Mesendoderm (in vitro differentiated cells): Measurements from ENCODE around the gene CRIM1.

Experiments used
- DNase-seq: peaks from one replicate; pipeline ENCODE4 v3.0.0; 2013
- H2AK5ac ChIP-seq: 2 replicates; pipeline ENCODE4 v1.6.1; 2013; ENCODE audit warnings: low read length, inconsistent platforms
- H2BK120ac ChIP-seq: 2 replicates; pipeline ENCODE4 v1.6.1; 2013; ENCODE audit warnings: low read depth, mild to moderate bottlenecking, low read length, moderate library complexity, mixed read lengths
- H2BK15ac ChIP-seq: replicated peaks from 2 replicates; pipeline ENCODE4 v1.6.1; 2013; ENCODE audit warnings: low read depth, mild to moderate bottlenecking, moderate library complexity
- H2BK5ac ChIP-seq: 2 replicates; pipeline ENCODE4 v1.6.1; 2013; ENCODE audit warnings: low read length, inconsistent platforms
- H3K18ac ChIP-seq: 2 replicates; pipeline ENCODE4 v1.6.1; 2013; ENCODE audit warnings: mild to moderate bottlenecking, low read length, mixed read lengths
- H3K23ac ChIP-seq: one replicate; pipeline ENCODE4 v1.6.1; 2013; ENCODE audit warnings: low read length
- H3K27ac ChIP-seq: 2 replicates; pipeline ENCODE4 v1.5.1; 2013; ENCODE audit warnings: low read depth, mild to moderate bottlenecking, inconsistent platforms, low read length, moderate library complexity
- H3K27me3 ChIP-seq: 2 replicates; pipeline ENCODE4 v1.6.1; 2013; ENCODE audit warnings: low read length, control low read depth, mild to moderate bottlenecking, inconsistent platforms; ENCODE audit not compliant: insufficient read depth, poor library complexity
- H3K36me3 ChIP-seq: 2 replicates; pipeline ENCODE4 v1.6.1; 2013; ENCODE audit warnings: low read length, inconsistent platforms; ENCODE audit not compliant: control insufficient read depth, insufficient read depth
- H3K4ac ChIP-seq: one replicate; pipeline ENCODE4 v1.6.1; 2013; ENCODE audit warnings: low read depth, mild to moderate bottlenecking, low read length, moderate library complexity
- H3K4me1 ChIP-seq: 2 replicates; pipeline ENCODE4 v1.6.1; 2013; ENCODE audit warnings: low read depth, low read length, inconsistent platforms; ENCODE audit not compliant: control insufficient read depth
- H3K4me2 ChIP-seq: 2 replicates; pipeline ENCODE4 v1.6.1; 2013; ENCODE audit warnings: low read length
- H3K4me3 ChIP-seq: 2 replicates; pipeline ENCODE4 v1.5.1; 2013; ENCODE audit warnings: mild to moderate bottlenecking, low read length
- H3K56ac ChIP-seq: one replicate; pipeline ENCODE4 v1.6.1; 2013; ENCODE audit warnings: low read length
- H3K79me1 ChIP-seq: 2 replicates; pipeline ENCODE4 v1.6.1; 2013; ENCODE audit warnings: low read length, inconsistent platforms
- H3K79me2 ChIP-seq: 2 replicates; pipeline ENCODE4 v1.6.1; 2013; ENCODE audit warnings: mild to moderate bottlenecking, low read length; ENCODE audit not compliant: control insufficient read depth, insufficient read depth
- H3K9ac ChIP-seq: 2 replicates; pipeline ENCODE4 v1.6.1; 2013; ENCODE audit warnings: low read length, inconsistent platforms
- H4K5ac ChIP-seq: one replicate; pipeline ENCODE4 v1.6.1; 2013; ENCODE audit warnings: low read length
- H4K8ac ChIP-seq: one replicate; pipeline ENCODE4 v1.6.1; 2013; ENCODE audit warnings: low read depth, mild to moderate bottlenecking, control low read depth, low read length, moderate library complexity
- WGBS: extraction: QIAGEN DNeasy Blood & Tissue Kit; methylation state at CpG from one replicate; pipeline ENCODE4 v1.1.7; 2013; ENCODE audit warnings: low lambda C conversion rate, missing lambda C conversion rate; ENCODE audit not compliant: insufficient coverage; ENCODE audit errors: extremely low coverage; 5-methylcytosine and 5-hydroxymethylcytosine counted together

Gene CRIM1

DNA sequence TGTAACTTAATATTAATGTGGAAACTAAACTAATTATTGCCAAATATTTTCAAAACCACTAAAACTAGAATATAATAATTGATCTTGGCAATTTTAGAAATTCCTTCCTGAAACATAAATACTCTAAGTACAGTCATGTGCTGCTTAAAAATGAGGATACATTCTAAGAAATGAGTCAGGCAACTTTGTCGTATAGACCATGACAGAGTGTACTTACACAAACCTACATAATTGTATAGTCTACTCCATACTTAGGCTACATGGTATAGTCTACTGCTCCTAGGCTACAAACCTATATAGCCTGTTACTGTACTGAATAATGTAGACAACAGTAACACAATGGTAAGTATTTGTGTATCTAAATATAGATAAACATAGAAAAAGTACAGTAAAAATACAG is 214.8 kb downstream of the CRIM1 start:
- peaks cover 3% of the 10 kb centered on the region for H3K4me1 ChIP-seq
- no peak overlapping the region for H3K9ac ChIP-seq
- H3K4ac ChIP-seq = no peak overlapping the region
- no peak overlapping the region for H3K56ac ChIP-seq
- H3K18ac ChIP-seq = no peak overlapping the region
- H3K36me3 ChIP-seq = no peaks in the 10 kb centered on the region
- H2BK15ac ChIP-seq = no peak overlapping the region
- H4K5ac ChIP-seq = no peak overlapping the region
- no peak overlapping the region for H2AK5ac ChIP-seq
- H3K27ac ChIP-seq = no peak overlapping the region
- H3K27me3 ChIP-seq = no peaks in the 10 kb centered on the region
- H3K4me2 ChIP-seq = no peak overlapping the region
- H3K4me3 ChIP-seq = no peak overlapping the region
- no peak overlapping the region for H3K23ac ChIP-seq
- H4K8ac ChIP-seq = no peak overlapping the region
- DNase-seq = no peak
- WGBS = no CpG with 5 or more reads among the region's 1 CpG
- H2BK5ac ChIP-seq = no peak overlapping the region
- H3K79me1 ChIP-seq = no peaks in the 10 kb centered on the region
- H2BK120ac ChIP-seq = no peak overlapping the region
- no peaks in the 10 kb centered on the region for H3K79me2 ChIP-seq

DNA sequence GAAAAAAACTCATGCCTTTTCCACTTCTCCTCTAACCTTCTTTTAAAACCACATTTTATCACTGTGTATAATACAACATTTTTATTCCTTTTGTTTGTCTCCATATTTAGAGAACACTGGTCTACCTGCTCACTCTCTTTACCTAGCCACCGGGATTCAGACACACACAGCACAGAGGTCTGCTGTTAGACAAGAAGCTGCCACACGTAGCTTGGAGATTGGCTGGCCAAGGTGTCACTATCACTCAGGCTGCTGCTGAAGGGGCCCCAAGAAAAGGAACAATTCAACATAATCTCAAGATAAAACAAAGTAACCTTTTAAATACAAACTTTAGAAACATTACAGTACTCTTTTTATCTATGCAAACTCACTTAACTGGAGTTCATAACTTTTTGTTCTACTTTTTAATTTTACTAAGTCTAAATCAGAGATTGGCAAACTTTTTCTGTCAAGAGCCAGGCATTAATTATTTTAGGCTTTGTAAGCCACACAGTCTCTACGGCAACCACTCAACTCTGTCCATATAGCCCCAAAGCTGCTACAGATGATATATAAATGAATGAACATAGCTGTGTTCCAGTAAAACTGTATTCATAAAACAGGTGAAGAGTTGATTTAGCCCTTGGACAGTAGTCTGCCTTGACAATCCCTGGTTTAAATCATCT is 216.6 kb downstream of the CRIM1 start:
- no peaks in the 10 kb centered on the region for H3K27me3 ChIP-seq
- H2BK5ac ChIP-seq = no peak overlapping the region
- no peak overlapping the region for H3K4me3 ChIP-seq
- no peak overlapping the region for H2BK15ac ChIP-seq
- H3K79me1 ChIP-seq = no peaks in the 10 kb centered on the region
- no peak overlapping the region for H3K9ac ChIP-seq
- no peak overlapping the region for H3K4me2 ChIP-seq
- H2AK5ac ChIP-seq = no peak overlapping the region
- no peak overlapping the region for H3K27ac ChIP-seq
- no peak overlapping the region for H3K23ac ChIP-seq
- H3K36me3 ChIP-seq = no peaks in the 10 kb centered on the region
- H3K4ac ChIP-seq = no peak overlapping the region
- WGBS = no CpG with 5 or more reads among the region's 3 CpGs
- peaks cover 3% of the 10 kb centered on the region for H3K4me1 ChIP-seq
- H2BK120ac ChIP-seq = no peak overlapping the region
- no peaks in the 10 kb centered on the region for H3K79me2 ChIP-seq
- H4K8ac ChIP-seq = no peak overlapping the region
- no peak overlapping the region for H3K56ac ChIP-seq
- DNase-seq = peak; percentile 53
- no peak overlapping the region for H4K5ac ChIP-seq
- no peak overlapping the region for H3K18ac ChIP-seq

DNA sequence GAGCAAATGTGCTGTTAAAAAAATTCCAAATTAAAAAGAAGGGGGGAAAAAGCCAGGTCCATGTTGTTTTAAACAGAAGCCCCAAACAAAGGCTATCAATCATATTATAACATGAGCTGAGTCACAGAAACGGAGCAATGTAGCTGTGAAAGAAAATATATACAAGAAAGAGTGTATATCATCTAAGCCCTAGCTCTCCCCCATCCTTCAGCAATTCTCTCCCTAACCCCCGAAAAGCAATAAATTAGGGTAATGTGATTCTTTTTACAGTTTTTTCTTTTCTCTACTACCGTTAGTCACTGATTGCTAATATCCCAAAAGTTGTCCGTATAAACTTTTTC is 217.1 kb downstream of the CRIM1 start:
- Histone ChIP-seq H3K56ac (no peak overlapping the region), H3K79me1 (no peaks in the 10 kb centered on the region), H3K79me2 (no peaks in the 10 kb centered on the region), H3K18ac (no peak overlapping the region), H3K4me3 (no peak overlapping the region), H3K4me1 (peaks cover 3% of the 10 kb centered on the region), H3K9ac (no peak overlapping the region), H2BK5ac (no peak overlapping the region), H3K23ac (no peak overlapping the region), H3K4me2 (no peak overlapping the region), H2AK5ac (no peak overlapping the region), H4K8ac (no peak overlapping the region), H2BK120ac (no peak overlapping the region), H2BK15ac (no peak overlapping the region), H3K27me3 (no peaks in the 10 kb centered on the region), H3K36me3 (no peaks in the 10 kb centered on the region), H3K27ac (no peak overlapping the region), H4K5ac (no peak overlapping the region), H3K4ac (no peak overlapping the region)
- no peak for DNase-seq
- no CpG with 5 or more reads among the region's 4 CpGs for WGBS

DNA sequence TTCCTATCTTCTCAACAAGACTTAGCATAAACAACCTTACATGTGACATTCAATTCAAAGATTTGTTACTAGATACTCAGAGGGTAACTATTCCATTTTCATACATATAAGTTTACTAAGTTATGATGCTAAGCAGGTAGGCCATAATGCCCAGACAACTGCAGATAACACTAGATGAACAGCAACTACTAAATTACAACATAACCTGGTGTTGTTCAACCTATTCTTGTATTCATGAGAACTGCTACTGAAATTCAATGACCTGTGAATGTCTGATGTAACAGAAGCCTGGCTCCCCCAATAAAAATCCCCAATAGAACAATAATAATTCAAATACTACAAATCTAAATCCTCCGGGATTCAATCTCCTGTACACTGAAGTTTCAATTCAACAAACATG is 217.6 kb downstream of the CRIM1 start:
- Histone ChIP-seq H2AK5ac (no peak overlapping the region), H3K4me2 (no peak overlapping the region), H4K8ac (no peak overlapping the region), H3K56ac (no peak overlapping the region), H4K5ac (no peak overlapping the region), H3K18ac (no peak overlapping the region), H2BK5ac (no peak overlapping the region), H3K4me3 (no peak overlapping the region), H3K36me3 (no peaks in the 10 kb centered on the region), H3K23ac (no peak overlapping the region), H3K79me2 (no peaks in the 10 kb centered on the region), H3K4ac (no peak overlapping the region), H2BK15ac (no peak overlapping the region), H3K79me1 (no peaks in the 10 kb centered on the region), H3K9ac (no peak overlapping the region), H3K27me3 (no peaks in the 10 kb centered on the region), H3K27ac (no peak overlapping the region), H2BK120ac (no peak overlapping the region), H3K4me1 (peaks cover 3% of the 10 kb centered on the region)
- DNase-seq = no peak
- no CpG with 5 or more reads among the region's 1 CpG for WGBS

DNA sequence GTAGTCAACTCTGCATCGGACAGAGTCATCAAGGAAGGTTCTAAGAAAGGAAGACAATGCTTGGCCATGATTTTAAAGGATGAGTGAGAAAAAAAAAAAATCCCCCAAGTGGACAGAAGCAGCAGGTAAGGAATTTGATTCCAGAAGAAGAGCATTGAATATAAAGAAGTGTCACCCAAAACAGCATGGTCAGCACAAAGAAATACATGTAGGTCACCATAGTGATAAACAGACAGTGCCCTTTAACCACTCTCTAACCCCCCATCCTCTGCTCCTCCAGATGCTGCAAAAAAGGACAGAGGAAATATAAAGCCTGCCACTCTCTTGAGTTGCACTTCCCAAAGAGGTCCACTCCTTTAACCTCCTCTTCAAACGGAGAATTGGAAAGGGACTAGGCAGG is 219.0 kb downstream of the CRIM1 start:
- Histone ChIP-seq H3K79me1 (no peaks in the 10 kb centered on the region), H2AK5ac (no peak overlapping the region), H4K5ac (no peak overlapping the region), H4K8ac (no peak overlapping the region), H3K4ac (no peak overlapping the region), H3K36me3 (no peaks in the 10 kb centered on the region), H3K4me1 (no peaks in the 10 kb centered on the region), H3K9ac (no peak overlapping the region), H3K4me2 (no peak overlapping the region), H3K18ac (no peak overlapping the region), H2BK120ac (no peak overlapping the region), H2BK15ac (no peak overlapping the region), H3K4me3 (no peak overlapping the region), H3K27me3 (no peaks in the 10 kb centered on the region), H2BK5ac (no peak overlapping the region), H3K56ac (no peak overlapping the region), H3K23ac (no peak overlapping the region), H3K79me2 (no peaks in the 10 kb centered on the region), H3K27ac (no peak overlapping the region)
- no peak for DNase-seq
- WGBS = no CpG with 5 or more reads among the region's 2 CpGs

DNA sequence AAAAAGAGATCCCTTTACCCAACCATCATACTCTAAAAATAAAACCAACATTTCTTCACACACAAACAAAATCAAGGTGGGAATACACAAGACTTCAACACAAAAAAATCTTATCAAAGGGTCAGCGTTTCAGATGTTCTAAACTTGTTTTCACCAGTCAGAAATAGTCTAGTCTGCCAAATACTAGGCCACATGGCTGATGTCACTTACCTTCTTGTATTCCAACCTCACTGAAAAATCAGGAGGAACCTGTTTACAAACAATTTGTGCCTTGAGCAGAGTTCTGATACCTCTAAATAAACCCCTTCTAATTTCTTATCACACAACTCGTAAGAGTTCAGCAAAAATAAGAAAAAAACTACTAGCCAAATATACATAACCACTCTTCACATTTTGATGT is 222.3 kb downstream of the CRIM1 start:
- H3K4ac ChIP-seq = no peak overlapping the region
- H3K27ac ChIP-seq = no peak overlapping the region
- no peak overlapping the region for H2BK120ac ChIP-seq
- H3K23ac ChIP-seq = no peak overlapping the region
- no peak overlapping the region for H2BK5ac ChIP-seq
- H3K36me3 ChIP-seq = no peaks in the 10 kb centered on the region
- no peaks in the 10 kb centered on the region for H3K27me3 ChIP-seq
- H3K56ac ChIP-seq = no peak overlapping the region
- no peak overlapping the region for H4K5ac ChIP-seq
- no peak overlapping the region for H4K8ac ChIP-seq
- H2AK5ac ChIP-seq = no peak overlapping the region
- WGBS = 100% methylated on average over 1 of the region's 2 CpGs
- DNase-seq = no peak
- H3K4me2 ChIP-seq = no peak overlapping the region
- H3K4me1 ChIP-seq = no peaks in the 10 kb centered on the region
- no peak overlapping the region for H3K4me3 ChIP-seq
- H2BK15ac ChIP-seq = no peak overlapping the region
- H3K79me1 ChIP-seq = no peaks in the 10 kb centered on the region
- no peak overlapping the region for H3K9ac ChIP-seq
- no peaks in the 10 kb centered on the region for H3K79me2 ChIP-seq
- H3K18ac ChIP-seq = no peak overlapping the region
